ENCODE data around the gene VPS26C. TPM values are rescaled to one million over a fixed set of nuclear protein-coding genes. Genes with fewer than 3 reads are reported as not detected.

The VPS26C gene
- total RNA-seq, 1 experiment from 2014 or later: 62.8 TPM

DNA sequence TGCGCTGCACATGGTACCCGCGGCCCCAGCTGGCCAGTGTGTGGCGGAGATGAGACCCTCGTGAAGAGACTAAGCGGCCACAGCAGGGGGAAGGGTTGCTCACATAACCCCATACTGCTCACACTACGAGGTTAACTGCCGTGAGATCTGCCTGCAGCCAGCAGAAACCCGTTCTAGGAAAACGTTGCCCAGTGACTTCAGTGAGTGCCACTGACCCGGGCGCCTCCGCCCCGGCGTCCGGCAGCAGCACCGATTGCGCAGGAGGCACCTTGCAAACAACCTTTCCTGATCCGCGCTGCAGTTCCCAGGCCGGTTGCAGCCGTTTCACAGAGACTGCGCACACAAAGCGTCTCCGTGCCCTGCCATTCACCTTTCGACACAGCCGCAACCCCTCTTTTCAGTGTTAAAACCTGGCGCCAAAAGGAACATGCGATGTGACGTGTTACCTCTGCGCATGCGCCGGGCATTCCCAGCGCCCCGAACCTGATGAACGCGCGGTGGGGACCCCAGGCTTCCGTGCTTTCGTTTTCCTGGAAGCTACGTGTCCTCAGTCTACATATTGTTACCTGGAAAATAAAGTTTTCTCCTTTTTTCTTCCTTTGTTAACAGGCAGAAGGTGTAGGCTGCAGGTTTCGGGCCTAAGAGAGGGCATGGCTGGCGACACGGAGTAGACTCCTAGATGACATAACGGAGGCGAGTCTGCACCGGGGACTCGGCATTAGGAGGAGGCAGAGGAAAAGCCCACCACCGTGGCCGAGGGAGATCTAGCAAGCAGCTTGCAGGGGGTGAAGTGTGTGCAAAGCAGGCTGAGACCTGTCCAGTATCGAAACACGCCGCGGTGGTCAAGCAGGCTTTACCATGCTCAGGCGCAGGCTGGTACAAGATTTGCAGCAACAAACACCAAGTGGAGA lies 8.9 kb downstream of the VPS26C start:
- Mint-ChIP-seq H3K27ac (peak overlapping the region; percentile 99), H3K4me1 (peaks cover 27% of the 10 kb centered on the region), H3K27me3 (ENCODE audit: low read depth) (no peaks in the 10 kb centered on the region), H3K36me3 (no peaks in the 10 kb centered on the region), H3K4me3 (peak overlapping the region; percentile 81), H3K9me3 (no peaks in the 10 kb centered on the region)
- peak; percentile 75 for DNase-seq (ENCODE audit: low spot score)
- ChIA-PET CTCF (interaction anchor here (0.8 kb wide), 1 partner anchor 111 kb away, joined by 3 read pairs; no protein-coding TSS in a partner anchor), POLR2A (interaction anchor here (0.9 to 2.5 kb wide), 3 partner anchors 9 to 107 kb away, joined by 3 to 13 read pairs (median 13); partner anchors contain the start of genes DYRK1A and VPS26C)
- ATAC-seq: peak; percentile 75
- TF ChIP-seq, protein P1, sequence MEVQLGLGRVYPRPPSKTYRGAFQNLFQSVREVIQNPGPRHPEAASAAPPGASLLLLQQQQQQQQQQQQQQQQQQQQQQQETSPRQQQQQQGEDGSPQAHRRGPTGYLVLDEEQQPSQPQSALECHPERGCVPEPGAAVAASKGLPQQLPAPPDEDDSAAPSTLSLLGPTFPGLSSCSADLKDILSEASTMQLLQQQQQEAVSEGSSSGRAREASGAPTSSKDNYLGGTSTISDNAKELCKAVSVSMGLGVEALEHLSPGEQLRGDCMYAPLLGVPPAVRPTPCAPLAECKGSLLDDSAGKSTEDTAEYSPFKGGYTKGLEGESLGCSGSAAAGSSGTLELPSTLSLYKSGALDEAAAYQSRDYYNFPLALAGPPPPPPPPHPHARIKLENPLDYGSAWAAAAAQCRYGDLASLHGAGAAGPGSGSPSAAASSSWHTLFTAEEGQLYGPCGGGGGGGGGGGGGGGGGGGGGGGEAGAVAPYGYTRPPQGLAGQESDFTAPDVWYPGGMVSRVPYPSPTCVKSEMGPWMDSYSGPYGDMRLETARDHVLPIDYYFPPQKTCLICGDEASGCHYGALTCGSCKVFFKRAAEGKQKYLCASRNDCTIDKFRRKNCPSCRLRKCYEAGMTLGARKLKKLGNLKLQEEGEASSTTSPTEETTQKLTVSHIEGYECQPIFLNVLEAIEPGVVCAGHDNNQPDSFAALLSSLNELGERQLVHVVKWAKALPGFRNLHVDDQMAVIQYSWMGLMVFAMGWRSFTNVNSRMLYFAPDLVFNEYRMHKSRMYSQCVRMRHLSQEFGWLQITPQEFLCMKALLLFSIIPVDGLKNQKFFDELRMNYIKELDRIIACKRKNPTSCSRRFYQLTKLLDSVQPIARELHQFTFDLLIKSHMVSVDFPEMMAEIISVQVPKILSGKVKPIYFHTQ (CRISPR knock-in tag; IDR thresholded peaks at IDR 0.05): 0 out of 2 replicates have a peak, but pooled peaks have one; percentile 25
- TF ChIP-seq, protein P2, sequence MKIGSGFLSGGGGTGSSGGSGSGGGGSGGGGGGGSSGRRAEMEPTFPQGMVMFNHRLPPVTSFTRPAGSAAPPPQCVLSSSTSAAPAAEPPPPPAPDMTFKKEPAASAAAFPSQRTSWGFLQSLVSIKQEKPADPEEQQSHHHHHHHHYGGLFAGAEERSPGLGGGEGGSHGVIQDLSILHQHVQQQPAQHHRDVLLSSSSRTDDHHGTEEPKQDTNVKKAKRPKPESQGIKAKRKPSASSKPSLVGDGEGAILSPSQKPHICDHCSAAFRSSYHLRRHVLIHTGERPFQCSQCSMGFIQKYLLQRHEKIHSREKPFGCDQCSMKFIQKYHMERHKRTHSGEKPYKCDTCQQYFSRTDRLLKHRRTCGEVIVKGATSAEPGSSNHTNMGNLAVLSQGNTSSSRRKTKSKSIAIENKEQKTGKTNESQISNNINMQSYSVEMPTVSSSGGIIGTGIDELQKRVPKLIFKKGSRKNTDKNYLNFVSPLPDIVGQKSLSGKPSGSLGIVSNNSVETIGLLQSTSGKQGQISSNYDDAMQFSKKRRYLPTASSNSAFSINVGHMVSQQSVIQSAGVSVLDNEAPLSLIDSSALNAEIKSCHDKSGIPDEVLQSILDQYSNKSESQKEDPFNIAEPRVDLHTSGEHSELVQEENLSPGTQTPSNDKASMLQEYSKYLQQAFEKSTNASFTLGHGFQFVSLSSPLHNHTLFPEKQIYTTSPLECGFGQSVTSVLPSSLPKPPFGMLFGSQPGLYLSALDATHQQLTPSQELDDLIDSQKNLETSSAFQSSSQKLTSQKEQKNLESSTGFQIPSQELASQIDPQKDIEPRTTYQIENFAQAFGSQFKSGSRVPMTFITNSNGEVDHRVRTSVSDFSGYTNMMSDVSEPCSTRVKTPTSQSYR (CRISPR knock-in tag; IDR thresholded peaks at IDR 0.05): no peak
- TF ChIP-seq CREM (CRISPR knock-in tag; IDR thresholded peaks at IDR 0.05) (peak; percentile 79; the same call in 1 of the 2 replicates), SP1 (CRISPR knock-in tag; conservative IDR thresholded peaks at IDR 0.05) (no peak; the same call in 1 of the 2 replicates), E2F5 (CRISPR knock-in tag; IDR thresholded peaks at IDR 0.05) (peak; percentile 78), NR3C1 (CRISPR knock-in tag; conservative IDR thresholded peaks at IDR 0.05; ENCODE audit: low read depth) (peak; percentile 73; the same call in 1 of the 2 replicates), RELA (CRISPR knock-in tag; IDR thresholded peaks at IDR 0.05; ENCODE audit: borderline replicate concordance) (peak; percentile 41; the same call in 1 of the 2 replicates), ZNF263 (CRISPR knock-in tag; IDR thresholded peaks at IDR 0.05; ENCODE audit: low read depth) (no peak), GTF2I (CRISPR knock-in tag; conservative IDR thresholded peaks at IDR 0.05) (no peak), ZBTB43 (CRISPR knock-in tag; IDR thresholded peaks at IDR 0.05) (peak; percentile 46; the same call in 1 of the 2 replicates), TEAD1 (CRISPR knock-in tag; IDR thresholded peaks at IDR 0.05) (peak; percentile 54), NFATC4 (CRISPR knock-in tag; IDR thresholded peaks at IDR 0.05) (0 out of 2 replicates have a peak, but pooled peaks have one; percentile 43), FOXK1 (CRISPR knock-in tag; IDR thresholded peaks at IDR 0.05) (peak; percentile 75), ETV6 (CRISPR knock-in tag; IDR thresholded peaks at IDR 0.05) (peak; percentile 59)
- TF ChIP-seq, protein P3, sequence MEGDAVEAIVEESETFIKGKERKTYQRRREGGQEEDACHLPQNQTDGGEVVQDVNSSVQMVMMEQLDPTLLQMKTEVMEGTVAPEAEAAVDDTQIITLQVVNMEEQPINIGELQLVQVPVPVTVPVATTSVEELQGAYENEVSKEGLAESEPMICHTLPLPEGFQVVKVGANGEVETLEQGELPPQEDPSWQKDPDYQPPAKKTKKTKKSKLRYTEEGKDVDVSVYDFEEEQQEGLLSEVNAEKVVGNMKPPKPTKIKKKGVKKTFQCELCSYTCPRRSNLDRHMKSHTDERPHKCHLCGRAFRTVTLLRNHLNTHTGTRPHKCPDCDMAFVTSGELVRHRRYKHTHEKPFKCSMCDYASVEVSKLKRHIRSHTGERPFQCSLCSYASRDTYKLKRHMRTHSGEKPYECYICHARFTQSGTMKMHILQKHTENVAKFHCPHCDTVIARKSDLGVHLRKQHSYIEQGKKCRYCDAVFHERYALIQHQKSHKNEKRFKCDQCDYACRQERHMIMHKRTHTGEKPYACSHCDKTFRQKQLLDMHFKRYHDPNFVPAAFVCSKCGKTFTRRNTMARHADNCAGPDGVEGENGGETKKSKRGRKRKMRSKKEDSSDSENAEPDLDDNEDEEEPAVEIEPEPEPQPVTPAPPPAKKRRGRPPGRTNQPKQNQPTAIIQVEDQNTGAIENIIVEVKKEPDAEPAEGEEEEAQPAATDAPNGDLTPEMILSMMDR (IDR thresholded peaks at IDR 0.05): no peak
- TF ChIP-seq, protein P4, sequence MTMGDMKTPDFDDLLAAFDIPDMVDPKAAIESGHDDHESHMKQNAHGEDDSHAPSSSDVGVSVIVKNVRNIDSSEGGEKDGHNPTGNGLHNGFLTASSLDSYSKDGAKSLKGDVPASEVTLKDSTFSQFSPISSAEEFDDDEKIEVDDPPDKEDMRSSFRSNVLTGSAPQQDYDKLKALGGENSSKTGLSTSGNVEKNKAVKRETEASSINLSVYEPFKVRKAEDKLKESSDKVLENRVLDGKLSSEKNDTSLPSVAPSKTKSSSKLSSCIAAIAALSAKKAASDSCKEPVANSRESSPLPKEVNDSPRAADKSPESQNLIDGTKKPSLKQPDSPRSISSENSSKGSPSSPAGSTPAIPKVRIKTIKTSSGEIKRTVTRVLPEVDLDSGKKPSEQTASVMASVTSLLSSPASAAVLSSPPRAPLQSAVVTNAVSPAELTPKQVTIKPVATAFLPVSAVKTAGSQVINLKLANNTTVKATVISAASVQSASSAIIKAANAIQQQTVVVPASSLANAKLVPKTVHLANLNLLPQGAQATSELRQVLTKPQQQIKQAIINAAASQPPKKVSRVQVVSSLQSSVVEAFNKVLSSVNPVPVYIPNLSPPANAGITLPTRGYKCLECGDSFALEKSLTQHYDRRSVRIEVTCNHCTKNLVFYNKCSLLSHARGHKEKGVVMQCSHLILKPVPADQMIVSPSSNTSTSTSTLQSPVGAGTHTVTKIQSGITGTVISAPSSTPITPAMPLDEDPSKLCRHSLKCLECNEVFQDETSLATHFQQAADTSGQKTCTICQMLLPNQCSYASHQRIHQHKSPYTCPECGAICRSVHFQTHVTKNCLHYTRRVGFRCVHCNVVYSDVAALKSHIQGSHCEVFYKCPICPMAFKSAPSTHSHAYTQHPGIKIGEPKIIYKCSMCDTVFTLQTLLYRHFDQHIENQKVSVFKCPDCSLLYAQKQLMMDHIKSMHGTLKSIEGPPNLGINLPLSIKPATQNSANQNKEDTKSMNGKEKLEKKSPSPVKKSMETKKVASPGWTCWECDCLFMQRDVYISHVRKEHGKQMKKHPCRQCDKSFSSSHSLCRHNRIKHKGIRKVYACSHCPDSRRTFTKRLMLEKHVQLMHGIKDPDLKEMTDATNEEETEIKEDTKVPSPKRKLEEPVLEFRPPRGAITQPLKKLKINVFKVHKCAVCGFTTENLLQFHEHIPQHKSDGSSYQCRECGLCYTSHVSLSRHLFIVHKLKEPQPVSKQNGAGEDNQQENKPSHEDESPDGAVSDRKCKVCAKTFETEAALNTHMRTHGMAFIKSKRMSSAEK (CRISPR knock-in tag; IDR thresholded peaks at IDR 0.05; ENCODE audit: borderline replicate concordance): 0 out of 2 replicates have a peak, but pooled peaks have one; percentile 27
- TF ChIP-seq, protein P5, sequence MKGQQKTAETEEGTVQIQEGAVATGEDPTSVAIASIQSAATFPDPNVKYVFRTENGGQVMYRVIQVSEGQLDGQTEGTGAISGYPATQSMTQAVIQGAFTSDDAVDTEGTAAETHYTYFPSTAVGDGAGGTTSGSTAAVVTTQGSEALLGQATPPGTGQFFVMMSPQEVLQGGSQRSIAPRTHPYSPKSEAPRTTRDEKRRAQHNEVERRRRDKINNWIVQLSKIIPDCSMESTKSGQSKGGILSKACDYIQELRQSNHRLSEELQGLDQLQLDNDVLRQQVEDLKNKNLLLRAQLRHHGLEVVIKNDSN (CRISPR knock-in tag; IDR thresholded peaks at IDR 0.05): 0 out of 2 replicates have a peak, but pooled peaks have one; percentile 11
- TF ChIP-seq, protein P6, sequence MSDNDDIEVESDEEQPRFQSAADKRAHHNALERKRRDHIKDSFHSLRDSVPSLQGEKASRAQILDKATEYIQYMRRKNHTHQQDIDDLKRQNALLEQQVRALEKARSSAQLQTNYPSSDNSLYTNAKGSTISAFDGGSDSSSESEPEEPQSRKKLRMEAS (CRISPR knock-in tag; IDR thresholded peaks at IDR 0.05): peak; percentile 90
